Measurements from ENCODE around the gene GPD1L. TPM values are rescaled to one million over a fixed set of nuclear protein-coding genes. Genes with fewer than 3 reads are reported as not detected.

The GPD1L gene
- total and polyA plus RNA-seq, 2 of the 13 experiments (the other 11 are each of a cell fraction or from before 2014, with no cell fraction given), result 4.9 to 13.7 TPM

GRCh38 chr3:32148351-32148750 is 41.9 kb downstream of the GPD1L start:
- H3K36me3 ChIP-seq (replicated peaks in 1 of 2; ENCODE audit: control insufficient read depth in 1 of 2, insufficient read depth in 2 of 2, low read length in 2 of 2), result no peaks in the 10 kb centered on the region; a peak in 1 of 5 replicates
- no peaks in the 10 kb centered on the region for H3K79me2 ChIP-seq (ENCODE audit: insufficient read depth, low read length)
- BruUV-seq (replicated peaks), result no TSS peak
- ChIA-PET CTCF (ENCODE audit: low intra/inter-chr PET ratio, low total read pairs) (no interaction called here), POLR2A (no interaction called here)
- in situ Hi-C loops (cut with HindIII; ENCODE audit: extremely low pct_ligation_motif_present, low pct_unique_long_range_greater_than_20kb) (no loop called here), intact Hi-C loops (cut with micrococcal nuclease; ENCODE audit: unreplicated experiment) (no loop called here)
- H3K4me1 ChIP-seq (ENCODE audit: insufficient read depth, low read length), result peaks cover 25% of the 10 kb centered on the region
- H3K9me3 ChIP-seq (ENCODE audit: low read length), result no peaks in the 10 kb centered on the region
- H3K4me2 ChIP-seq (ENCODE audit: low read depth, low read length), result no peak overlapping the region
- H3K27ac ChIP-seq (ENCODE audit: extremely low read length, insufficient read depth, low read length), result no peak overlapping the region
- no peak overlapping the region for H2AFZ ChIP-seq (ENCODE audit: low read length)
- WGBS (ENCODE audit: low lambda C conversion rate), result 78% methylated on average over 5 of the region's 5 CpGs
- FAIRE-seq (no peak), DNase-seq (ENCODE audit: low spot score) (no peak), ATAC-seq (no peak)
- H3K9ac ChIP-seq (ENCODE audit: insufficient read depth, low read depth, low read length), result no peak overlapping the region
- TF ChIP-seq SRY (CRISPR knock-in tag; IDR thresholded peaks at IDR 0.05) (no peak), SP1 (IDR thresholded peaks at IDR 0.05) (no peak), SP1 (CRISPR knock-in tag; IDR thresholded peaks at IDR 0.05) (no peak), ZBTB39 (CRISPR knock-in tag; IDR thresholded peaks at IDR 0.05) (no peak), AFF4 (CRISPR knock-in tag; IDR thresholded peaks at IDR 0.05) (no peak)
- no peaks in the 10 kb centered on the region; a peak in 1 of 5 replicates for H3K27me3 ChIP-seq (ENCODE audit: control insufficient read depth in 1 of 2, insufficient read depth in 2 of 2, low read length in 2 of 2)
- H3K4me3 ChIP-seq (replicated peaks in 1 of 3; ENCODE audit: insufficient read depth in 1 of 3, low read depth in 2 of 3, low read length in 3 of 3), result no peak overlapping the region
- no peaks in the 10 kb centered on the region for H4K20me1 ChIP-seq (ENCODE audit: insufficient read depth, low read length)
